ENCODE data around the gene HTT. TPM values are rescaled to one million over a fixed set of nuclear protein-coding genes. Genes with fewer than 3 reads are reported as not detected.

HTT gene
- total RNA-seq, 1 experiment from 2014 or later = 37.4 TPM

DNA sequence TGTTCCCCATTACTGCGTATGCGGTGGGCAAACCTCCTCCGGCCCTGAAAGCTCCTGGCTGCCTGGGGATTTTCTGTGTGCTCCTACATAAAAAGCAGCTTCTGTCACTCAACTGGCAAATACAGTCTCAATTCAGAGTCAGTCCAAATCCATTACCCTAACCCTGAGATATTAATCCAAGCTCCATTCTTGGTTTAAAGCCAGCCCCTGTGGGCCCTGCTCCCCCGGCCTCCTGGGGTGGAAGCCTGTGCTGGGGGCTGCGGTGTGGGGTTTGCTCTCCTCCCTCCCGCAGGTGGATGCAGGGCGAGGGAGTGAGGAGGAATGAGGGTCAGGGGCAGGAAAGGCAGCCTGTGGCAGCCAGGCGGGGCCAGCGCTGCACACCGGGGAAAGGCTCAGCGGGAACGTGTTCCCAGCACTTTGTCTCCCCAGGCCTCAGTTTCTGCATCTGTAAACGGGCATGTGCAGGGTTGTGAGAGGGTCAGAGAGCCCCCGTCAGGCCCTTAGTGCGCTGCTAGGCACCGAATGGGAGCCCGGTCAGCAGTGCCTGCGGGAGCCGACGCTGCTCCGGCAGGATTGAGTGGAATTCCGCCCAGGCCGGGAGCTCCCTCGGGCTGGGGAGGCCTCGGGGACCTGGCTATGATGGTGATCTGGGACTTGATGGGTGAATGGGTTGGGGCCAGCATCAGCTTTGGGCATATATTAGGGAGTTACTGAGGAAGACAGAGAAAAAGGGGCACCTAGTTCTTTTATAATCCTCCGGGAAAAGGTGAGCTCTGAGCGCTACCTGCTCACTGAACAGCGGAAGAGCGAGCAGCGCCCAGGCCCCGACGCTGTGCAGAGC is 212.1 kb downstream of the HTT start:
- Histone ChIP-seq H3K36me3 (ENCODE audit: control insufficient read depth in 1 of 2, insufficient read depth in 2 of 2, low read length in 2 of 2) (no peaks in the 10 kb centered on the region), H2AFZ (ENCODE audit: low read depth, low read length, poor library complexity, severe bottlenecking) (no peak overlapping the region), H3K4me3 (replicated peaks in 1 of 2; ENCODE audit: low read depth in 1 of 2, low read length in 2 of 2) (no peak overlapping the region), H4K20me1 (ENCODE audit: insufficient read depth) (no peaks in the 10 kb centered on the region), H3K27me3 (ENCODE audit: insufficient read depth, low read length) (no peaks in the 10 kb centered on the region), H3K27ac (ENCODE audit: low read depth, low read length) (no peak overlapping the region), H3K79me2 (ENCODE audit: insufficient read depth, low read length) (no peaks in the 10 kb centered on the region), H3K4me1 (ENCODE audit: control insufficient read depth in 1 of 2, insufficient read depth in 2 of 2, low read length in 2 of 2) (peaks cover 8 to 9% of the 10 kb centered on the region in 2 experiments), H3K9me3 (ENCODE audit: control insufficient read depth in 1 of 2, insufficient read depth in 1 of 2, low read depth in 1 of 2, low read length in 2 of 2) (no peaks in the 10 kb centered on the region), H3K4me2 (ENCODE audit: low read length) (no peak overlapping the region), H3K9me2 (ENCODE audit: insufficient read depth) (no peaks in the 10 kb centered on the region), H3K9ac (ENCODE audit: low read length) (no peak overlapping the region)
- RAD21 ChIA-PET (ENCODE audit: low non-redundant PET in 1 of 2, low total read pairs in 2 of 2, uncharacterized antibody in 2 of 2, unreplicated experiment in 2 of 2) = no interaction called here
- no TSS peak for BruUV-seq (replicated peaks)
- intact Hi-C loops (cut with micrococcal nuclease) = no loop called here
- DNase-seq (ENCODE audit: low read depth, low spot score) = no peak
- POLR2A ChIA-PET = no interaction called here
- TF ChIP-seq ELF1 (IDR thresholded peaks at IDR 0.05; ENCODE audit: borderline replicate concordance, low read depth) = no peak
- no peak for TF ChIP-seq EGR1 (IDR thresholded peaks at IDR 0.05; ENCODE audit: low read depth)
- TF ChIP-seq JUND (IDR thresholded peaks at IDR 0.05) = no peak
- TF ChIP-seq TCF7L2 (IDR thresholded peaks at IDR 0.05; ENCODE audit: borderline replicate concordance, extremely low read depth, insufficient read depth, insufficient read length) = no peak
- TF ChIP-seq, protein P1, sequence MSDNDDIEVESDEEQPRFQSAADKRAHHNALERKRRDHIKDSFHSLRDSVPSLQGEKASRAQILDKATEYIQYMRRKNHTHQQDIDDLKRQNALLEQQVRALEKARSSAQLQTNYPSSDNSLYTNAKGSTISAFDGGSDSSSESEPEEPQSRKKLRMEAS (IDR thresholded peaks at IDR 0.05) = no peak
- TF ChIP-seq POLR2A (IDR thresholded peaks at IDR 0.05; ENCODE audit: borderline replicate concordance, extremely low read depth, insufficient read depth, insufficient read length) = no peak
- TF ChIP-seq EZH2 (IDR thresholded peaks at IDR 0.05) = no peak
- no peak for TF ChIP-seq RAD21 (IDR thresholded peaks at IDR 0.05; ENCODE audit: low read depth)
- TF ChIP-seq, protein P2, sequence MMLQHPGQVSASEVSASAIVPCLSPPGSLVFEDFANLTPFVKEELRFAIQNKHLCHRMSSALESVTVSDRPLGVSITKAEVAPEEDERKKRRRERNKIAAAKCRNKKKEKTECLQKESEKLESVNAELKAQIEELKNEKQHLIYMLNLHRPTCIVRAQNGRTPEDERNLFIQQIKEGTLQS (IDR thresholded peaks at IDR 0.05) = no peak
- no peak for ATAC-seq
- CTCF ChIA-PET = no interaction called here
